ENCODE data around the gene ZNF444. TPM values are rescaled to one million over a fixed set of nuclear protein-coding genes. Genes with fewer than 3 reads are reported as not detected.
"Not testable (repeated sequence)": the region's sequence is repeated elsewhere in the genome, so short reads cannot be mapped to it uniquely, and the experiment has no call there.

The ZNF444 gene
- total RNA-seq, 1 donor from 2014 or later = 47.9 TPM

- DNase-seq (ENCODE audit: extremely low spot score, unreplicated experiment) = no peak
- TF ChIP-seq CTCF (IDR thresholded peaks at IDR 0.05) = no peak
- H3K9me3 Mint-ChIP-seq (ENCODE audit: unreplicated experiment) = peaks cover 4% of the 10 kb centered on the region
- no peak overlapping the region for H3K27ac Mint-ChIP-seq (ENCODE audit: unreplicated experiment)
- H3K36me3 Mint-ChIP-seq (ENCODE audit: unreplicated experiment) = no peaks in the 10 kb centered on the region
- no peak overlapping the region for H3K4me3 Mint-ChIP-seq (ENCODE audit: unreplicated experiment)
- H3K27me3 Mint-ChIP-seq (ENCODE audit: unreplicated experiment) = no peaks in the 10 kb centered on the region
- H3K4me1 Mint-ChIP-seq (ENCODE audit: unreplicated experiment) = no peaks in the 10 kb centered on the region
These were observed 53.0 kb downstream of the ZNF444 start for GRCh38 chr19:56193981-56194640.

GRCh38 chr19:56197646-56198045, 56.6 kb downstream of the ZNF444 start, which contains the start of gene ZSCAN5B:
Gene ZSCAN5B, minus strand, starts transcription at chr19:56197783. Its CDS starts 4,731 bp downstream, at chr19:56193052.
- not testable (repeated sequence) for H3K36me3 Mint-ChIP-seq (ENCODE audit: unreplicated experiment); H3K4me3 Mint-ChIP-seq (ENCODE audit: unreplicated experiment); H3K27ac Mint-ChIP-seq (ENCODE audit: unreplicated experiment); H3K27me3 Mint-ChIP-seq (ENCODE audit: unreplicated experiment); DNase-seq (ENCODE audit: extremely low spot score, unreplicated experiment); H3K9me3 Mint-ChIP-seq (ENCODE audit: unreplicated experiment); H3K4me1 Mint-ChIP-seq (ENCODE audit: unreplicated experiment)

- TF ChIP-seq CTCF (IDR thresholded peaks at IDR 0.05) = no peak
- peaks cover 4% of the 10 kb centered on the region for H3K9me3 Mint-ChIP-seq (ENCODE audit: unreplicated experiment)
- H3K27me3 Mint-ChIP-seq (ENCODE audit: unreplicated experiment) = no peaks in the 10 kb centered on the region
These were observed 58.6 kb downstream of the ZNF444 start for GRCh38 chr19:56199687-56200086.

GRCh38 chr19:56201973-56202372, 60.9 kb downstream of the ZNF444 start, which contains the start of gene ZSCAN5C:
Gene ZSCAN5C, plus strand, starts transcription at chr19:56202273. Its CDS starts 3,641 bp downstream, at chr19:56205914.
- TF ChIP-seq CTCF (IDR thresholded peaks at IDR 0.05) = no peak
- Mint-ChIP-seq H3K4me3 (ENCODE audit: unreplicated experiment) (no peak within 1 kb of the TSS), H3K9me3 (ENCODE audit: unreplicated experiment) (peaks cover 11% of the 10 kb centered on the region), H3K36me3 (ENCODE audit: unreplicated experiment) (no peaks in the 10 kb centered on the region), H3K27me3 (ENCODE audit: unreplicated experiment) (no peaks in the 10 kb centered on the region), H3K27ac (ENCODE audit: unreplicated experiment) (no peak within 1 kb of the TSS), H3K4me1 (ENCODE audit: unreplicated experiment) (no peaks in the 10 kb centered on the region)
- DNase-seq (ENCODE audit: extremely low spot score, unreplicated experiment) = no peak

More at GRCh38 chr19:56199687-56200086, 58.6 kb downstream of the ZNF444 start:
- H3K27ac Mint-ChIP-seq (ENCODE audit: unreplicated experiment) = no peak overlapping the region
- no peaks in the 10 kb centered on the region for H3K36me3 Mint-ChIP-seq (ENCODE audit: unreplicated experiment)
- DNase-seq (ENCODE audit: extremely low spot score, unreplicated experiment) = no peak
- no peak overlapping the region for H3K4me3 Mint-ChIP-seq (ENCODE audit: unreplicated experiment)
- H3K4me1 Mint-ChIP-seq (ENCODE audit: unreplicated experiment) = no peaks in the 10 kb centered on the region

- H3K27me3 Mint-ChIP-seq (ENCODE audit: unreplicated experiment); DNase-seq (ENCODE audit: extremely low spot score, unreplicated experiment); H3K36me3 Mint-ChIP-seq (ENCODE audit: unreplicated experiment); H3K4me3 Mint-ChIP-seq (ENCODE audit: unreplicated experiment); H3K4me1 Mint-ChIP-seq (ENCODE audit: unreplicated experiment); H3K27ac Mint-ChIP-seq (ENCODE audit: unreplicated experiment): not testable (repeated sequence)
- H3K9me3 Mint-ChIP-seq (ENCODE audit: unreplicated experiment) = peaks cover 17% of the 10 kb centered on the region
These were observed 66.5 kb downstream of the ZNF444 start for GRCh38 chr19:56207581-56207980.

- H3K27me3 Mint-ChIP-seq (ENCODE audit: unreplicated experiment) = no peaks in the 10 kb centered on the region
- no peak for TF ChIP-seq CTCF (IDR thresholded peaks at IDR 0.05)
- no peaks in the 10 kb centered on the region for H3K4me1 Mint-ChIP-seq (ENCODE audit: unreplicated experiment)
- no peak overlapping the region for H3K27ac Mint-ChIP-seq (ENCODE audit: unreplicated experiment)
- peaks cover 21% of the 10 kb centered on the region for H3K9me3 Mint-ChIP-seq (ENCODE audit: unreplicated experiment)
- DNase-seq (ENCODE audit: extremely low spot score, unreplicated experiment) = no peak
- H3K4me3 Mint-ChIP-seq (ENCODE audit: unreplicated experiment) = no peak overlapping the region
- H3K36me3 Mint-ChIP-seq (ENCODE audit: unreplicated experiment) = no peaks in the 10 kb centered on the region
These were observed 68.0 kb downstream of the ZNF444 start for GRCh38 chr19:56209091-56209490.

GRCh38 chr19:56210036-56210435, 68.9 kb downstream of the ZNF444 start:
- H3K27me3 Mint-ChIP-seq (ENCODE audit: unreplicated experiment); DNase-seq (ENCODE audit: extremely low spot score, unreplicated experiment); H3K27ac Mint-ChIP-seq (ENCODE audit: unreplicated experiment); H3K4me1 Mint-ChIP-seq (ENCODE audit: unreplicated experiment); H3K4me3 Mint-ChIP-seq (ENCODE audit: unreplicated experiment); H3K36me3 Mint-ChIP-seq (ENCODE audit: unreplicated experiment): not testable (repeated sequence)
- peaks cover 21% of the 10 kb centered on the region for H3K9me3 Mint-ChIP-seq (ENCODE audit: unreplicated experiment)

Measured in osteocyte (in vitro differentiated cells).